ENCODE measurements around the gene RSAD1. TPM values are rescaled to one million over a fixed set of nuclear protein-coding genes. Genes with fewer than 3 reads are reported as not detected.

Gene RSAD1
- total RNA-seq, 1 donor from 2014 or later = 37.3 TPM

- Histone ChIP-seq H3K9me3 (no peaks in the 10 kb centered on the region), H3K27ac (no peak overlapping the region), H3K36me3 (no peaks in the 10 kb centered on the region), H3K27me3 (no peaks in the 10 kb centered on the region), H3K4me3 (no peak overlapping the region), H3K4me1 (peaks cover 8% of the 10 kb centered on the region)
- TF ChIP-seq POLR2AphosphoS5 (IDR thresholded peaks at IDR 0.05; ENCODE audit: insufficient read depth in 1 of 2, low read depth in 1 of 2) (no peak), CTCF (IDR thresholded peaks at IDR 0.05) (no peak), POLR2A (IDR thresholded peaks at IDR 0.05) (no peak)
- intact Hi-C loops (cut with DNase I) = no loop called here
- no peak for DNase-seq (ENCODE audit: extremely low spot score in 2 of 2)
These were observed 39.1 kb downstream of the RSAD1 start for GRCh38 chr17:50517504-50518383.

GRCh38 chr17:50518384-50519023, 39.8 kb downstream of the RSAD1 start:
- Histone ChIP-seq H3K36me3 (no peaks in the 10 kb centered on the region), H3K27ac (no peak overlapping the region), H3K27me3 (no peaks in the 10 kb centered on the region), H3K9me3 (no peaks in the 10 kb centered on the region), H3K4me3 (no peak overlapping the region), H3K4me1 (peaks cover 8% of the 10 kb centered on the region)
- DNase-seq (ENCODE audit: extremely low spot score in 2 of 2) = no peak
- TF ChIP-seq POLR2AphosphoS5 (IDR thresholded peaks at IDR 0.05; ENCODE audit: insufficient read depth in 1 of 2, low read depth in 1 of 2) = no peak
- no peak for TF ChIP-seq CTCF (IDR thresholded peaks at IDR 0.05)
- TF ChIP-seq POLR2A (IDR thresholded peaks at IDR 0.05) = no peak
- intact Hi-C loops (cut with DNase I) = no loop called here

- Histone ChIP-seq H3K4me3 (no peak overlapping the region), H3K4me1 (peaks cover 8% of the 10 kb centered on the region)
These were observed 40.6 kb downstream of the RSAD1 start for GRCh38 chr17:50519141-50519834.

GRCh38 chr17:50520483-50520882, 41.8 kb downstream of the RSAD1 start:
- intact Hi-C loops (cut with DNase I) = no loop called here

More at GRCh38 chr17:50519141-50519834, 40.6 kb downstream of the RSAD1 start:
- TF ChIP-seq POLR2A (IDR thresholded peaks at IDR 0.05) = no peak
- TF ChIP-seq POLR2AphosphoS5 (IDR thresholded peaks at IDR 0.05; ENCODE audit: insufficient read depth in 1 of 2, low read depth in 1 of 2) = no peak
- no peak for TF ChIP-seq CTCF (IDR thresholded peaks at IDR 0.05)
- Histone ChIP-seq H3K27ac (no peak overlapping the region), H3K36me3 (no peaks in the 10 kb centered on the region), H3K27me3 (no peaks in the 10 kb centered on the region), H3K9me3 (no peaks in the 10 kb centered on the region)
- intact Hi-C loops (cut with DNase I) = no loop called here
- DNase-seq (ENCODE audit: extremely low spot score in 2 of 2) = no peak

More at GRCh38 chr17:50520483-50520882, 41.8 kb downstream of the RSAD1 start:
- no peaks in the 10 kb centered on the region for H3K27me3 ChIP-seq
- no peak for DNase-seq (ENCODE audit: extremely low spot score in 2 of 2)
- no peaks in the 10 kb centered on the region for H3K36me3 ChIP-seq
- no peaks in the 10 kb centered on the region for H3K9me3 ChIP-seq
- peaks cover under 1% of the 10 kb centered on the region for H3K4me1 ChIP-seq
- H3K27ac ChIP-seq = no peak overlapping the region
- TF ChIP-seq POLR2A (IDR thresholded peaks at IDR 0.05) (no peak), CTCF (IDR thresholded peaks at IDR 0.05) (no peak), POLR2AphosphoS5 (IDR thresholded peaks at IDR 0.05; ENCODE audit: insufficient read depth in 1 of 2, low read depth in 1 of 2) (no peak)
- H3K4me3 ChIP-seq = no peak overlapping the region

All from vagina (tissue), 2 donors.